ENCODE data around the gene RPA1.

- TF ChIP-seq TAF1 (IDR thresholded peaks at IDR 0.05; ENCODE audit: borderline replicate concordance, low read depth, low read length) (no peak), POLR2A (IDR thresholded peaks at IDR 0.05; ENCODE audit: low read depth, low read length) (no peak)
Observed at GRCh38 chr17:1946021-1946932, 116.5 kb downstream of the RPA1 start.
